GM19035 (cell line): Measurements from ENCODE around the gene TMEM38A.
"Not testable (repeated sequence)": the region's sequence is repeated elsewhere in the genome, so short reads cannot be mapped to it uniquely, and the experiment has no call there.

Source experiments
- ATAC-seq: cut with Tn5 transposase; IDR thresholded peaks from one replicate; pipeline ENCODE4 v1.9.1; 2021; ENCODE audit not compliant: unreplicated experiment

Gene TMEM38A

DNA sequence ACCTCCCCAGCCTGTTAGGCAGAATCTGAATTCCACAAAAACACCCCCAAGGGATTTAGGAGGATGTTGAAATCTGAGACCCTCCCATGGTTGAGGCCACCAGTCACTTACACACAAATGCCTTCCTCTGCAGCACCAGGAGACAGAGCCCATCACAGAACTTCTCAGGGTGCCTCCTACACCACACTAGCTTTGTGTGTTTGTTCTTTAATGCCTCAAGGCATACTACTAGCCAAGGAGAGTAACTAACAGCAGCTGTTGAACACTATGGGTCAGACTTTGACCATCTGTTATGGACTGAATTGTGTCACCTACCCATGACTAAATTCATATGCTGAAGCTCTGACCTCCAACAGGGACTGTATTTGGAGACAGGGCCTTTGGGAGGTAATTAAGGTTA is 23.4 kb upstream of the TMEM38A start:
- no peak for ATAC-seq

DNA sequence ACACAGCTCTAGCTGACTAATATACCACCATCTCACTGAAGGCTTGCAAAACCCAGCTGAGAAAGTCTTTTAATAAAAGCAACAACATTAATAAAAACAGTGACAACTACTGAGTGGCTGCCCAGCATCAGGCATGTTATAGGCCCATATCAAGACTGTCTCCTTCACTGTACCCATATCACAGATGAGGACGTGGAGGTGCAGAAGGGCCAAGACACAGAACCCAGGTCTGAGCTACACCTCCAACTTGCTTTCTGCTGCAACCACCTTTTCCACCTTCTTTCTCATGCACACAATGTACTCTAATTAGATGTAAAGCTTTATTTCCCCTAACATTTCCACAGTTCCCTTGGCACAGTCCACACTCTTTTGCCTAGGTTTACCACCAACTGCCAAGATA is 22.3 kb upstream of the TMEM38A start:
- no peak for ATAC-seq

DNA sequence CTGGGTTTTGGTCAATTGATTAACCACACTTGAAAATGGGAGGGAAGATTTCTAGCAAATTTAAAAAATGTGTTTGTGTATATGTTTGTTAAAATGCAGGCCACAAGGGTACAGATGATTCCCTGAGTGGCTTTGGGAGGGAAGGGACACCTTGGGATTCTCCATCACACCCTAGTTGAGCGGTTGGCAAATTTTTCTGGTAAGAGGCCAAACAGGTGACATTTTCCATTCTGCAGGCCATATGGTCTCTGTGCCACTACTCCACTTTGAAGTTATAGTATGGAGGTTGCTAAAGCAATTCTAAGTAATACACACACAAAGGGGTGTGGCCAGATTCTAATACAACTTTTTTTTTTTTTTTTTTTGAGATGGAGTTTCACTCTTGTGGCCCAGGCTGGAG is 20.0 kb upstream of the TMEM38A start:
- ATAC-seq, result no peak

DNA sequence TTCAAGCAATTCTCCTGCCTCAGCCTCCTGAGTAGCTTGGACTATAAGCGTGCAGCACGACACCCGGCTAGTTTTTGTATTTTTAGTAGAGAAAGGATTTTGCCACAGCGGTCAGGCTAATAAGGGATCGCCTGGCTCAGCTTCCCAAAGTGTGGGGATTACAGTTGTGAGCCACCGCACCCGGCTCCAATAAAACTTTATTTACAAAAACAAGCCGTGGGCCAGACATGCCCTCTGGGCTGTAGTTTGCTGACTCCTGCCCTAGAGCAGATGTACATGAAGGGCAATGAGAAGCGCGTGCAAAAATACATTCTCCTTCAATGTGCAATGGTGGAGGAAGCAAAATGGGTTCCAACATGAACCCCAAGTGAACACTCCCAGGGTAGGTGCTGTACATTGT is 19.2 kb upstream of the TMEM38A start:
- no peak for ATAC-seq

DNA sequence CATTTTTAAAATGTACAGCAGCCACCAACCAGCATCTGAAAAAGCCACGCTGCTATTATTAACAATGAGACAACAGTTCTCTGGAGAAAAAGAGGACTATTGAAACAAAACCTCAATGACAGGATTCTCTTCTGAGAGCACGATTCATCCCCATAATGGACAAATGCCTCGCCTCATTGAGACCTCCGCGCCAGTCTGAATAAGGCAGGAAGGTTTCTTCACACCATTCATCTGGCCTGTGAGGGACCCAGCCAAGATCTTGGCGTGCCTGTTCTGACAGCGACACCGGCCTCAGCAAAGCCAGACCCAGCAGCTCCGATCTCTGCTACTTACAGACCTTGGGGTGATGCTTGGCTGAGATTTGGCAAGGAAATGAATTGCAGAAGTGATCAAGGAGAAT is 15.8 kb upstream of the TMEM38A start:
- no peak for ATAC-seq

DNA sequence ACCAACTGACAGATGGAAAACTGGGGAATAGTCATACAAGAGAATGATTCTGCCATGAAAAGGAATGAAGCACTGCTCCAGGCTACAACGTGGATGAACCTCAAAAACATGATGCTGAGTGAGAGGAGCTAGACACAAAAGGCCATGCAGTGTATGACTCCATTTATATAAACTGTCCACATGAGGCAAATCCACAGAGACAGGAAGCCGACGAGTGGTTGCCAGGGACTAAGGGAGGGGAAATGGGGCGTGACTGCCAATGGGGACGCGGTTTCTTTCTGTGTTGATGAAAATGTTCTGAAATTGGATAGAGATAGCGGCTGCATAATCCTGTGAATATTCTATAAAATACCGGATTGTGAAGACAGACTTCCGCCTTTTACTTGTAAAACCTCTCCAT is 11.2 kb upstream of the TMEM38A start:
- ATAC-seq, result no peak

DNA sequence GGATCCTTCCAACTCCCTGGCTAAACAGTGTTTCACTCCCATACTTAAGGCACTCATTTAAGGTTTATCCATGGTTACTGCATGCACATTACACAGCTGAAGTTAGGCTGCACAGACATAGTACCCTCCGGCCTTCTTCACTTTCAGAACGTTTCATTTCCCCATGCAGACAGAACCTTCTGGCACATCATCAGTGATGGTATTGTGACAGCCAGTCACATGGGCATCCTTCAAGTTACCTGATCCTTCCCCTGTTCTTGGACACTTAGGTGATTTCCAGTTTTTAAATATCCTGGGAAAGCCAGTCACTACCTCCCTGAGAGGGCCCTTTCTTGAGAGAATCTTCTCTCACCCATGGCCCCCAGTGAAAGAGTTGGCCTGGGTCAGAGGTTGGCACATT is 10.1 kb upstream of the TMEM38A start:
- ATAC-seq, result no peak

DNA sequence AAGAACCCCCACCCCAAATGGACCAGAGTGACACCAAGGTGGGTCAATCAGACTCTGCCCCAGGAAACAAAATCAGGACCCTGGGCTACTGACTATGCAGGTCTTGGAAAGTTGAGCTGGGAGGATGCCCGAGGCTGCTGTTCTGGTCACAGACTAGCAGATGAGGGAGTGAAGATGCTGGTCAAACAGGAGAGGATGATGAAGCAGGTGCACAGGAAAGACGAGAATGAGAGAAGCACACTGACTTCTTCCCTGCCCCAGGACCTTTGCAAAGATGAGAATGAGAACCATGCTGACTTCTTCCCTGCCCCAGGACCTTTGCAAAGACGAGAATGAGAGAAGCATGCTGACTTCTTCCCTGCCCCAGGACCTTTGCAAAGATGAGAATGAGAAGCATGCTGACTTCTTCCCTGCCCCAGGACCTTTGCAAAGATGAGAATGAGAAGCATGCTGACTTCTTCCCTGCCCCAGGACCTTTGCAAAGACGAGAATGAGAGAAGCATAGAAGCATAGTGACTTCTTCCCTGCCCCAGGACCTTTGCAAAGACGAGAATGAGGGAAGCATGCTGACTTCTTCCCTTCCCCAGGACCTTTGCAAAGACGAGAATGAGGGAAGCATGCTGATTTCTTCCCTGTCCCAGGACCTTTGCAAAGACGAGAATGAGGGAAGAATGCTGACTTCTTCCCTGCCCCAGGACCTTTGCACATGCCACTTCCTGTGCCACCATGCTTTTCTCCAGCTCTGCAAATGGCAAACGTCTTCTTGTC is 9.3 kb upstream of the TMEM38A start:
- ATAC-seq, result not testable (repeated sequence)

DNA sequence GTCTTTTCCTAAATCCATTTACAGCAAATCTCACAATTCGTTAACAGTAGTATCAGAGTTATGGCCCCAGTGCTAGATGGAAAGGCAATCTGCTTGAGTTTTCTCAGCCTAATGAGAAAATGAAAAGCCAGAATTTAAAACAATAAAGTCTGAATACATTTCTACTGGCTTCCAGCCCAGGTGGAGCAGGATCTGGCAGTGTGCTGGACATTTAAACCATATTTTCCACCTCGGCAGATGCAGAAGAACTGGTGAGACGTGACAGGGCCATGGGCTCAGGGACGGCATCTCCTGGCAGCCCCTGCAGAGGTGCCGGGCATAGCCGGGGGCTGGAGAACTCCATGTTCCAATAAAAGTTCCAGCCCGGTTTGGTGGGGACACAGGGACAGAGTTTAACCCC is 8.1 kb upstream of the TMEM38A start:
- no peak for ATAC-seq

DNA sequence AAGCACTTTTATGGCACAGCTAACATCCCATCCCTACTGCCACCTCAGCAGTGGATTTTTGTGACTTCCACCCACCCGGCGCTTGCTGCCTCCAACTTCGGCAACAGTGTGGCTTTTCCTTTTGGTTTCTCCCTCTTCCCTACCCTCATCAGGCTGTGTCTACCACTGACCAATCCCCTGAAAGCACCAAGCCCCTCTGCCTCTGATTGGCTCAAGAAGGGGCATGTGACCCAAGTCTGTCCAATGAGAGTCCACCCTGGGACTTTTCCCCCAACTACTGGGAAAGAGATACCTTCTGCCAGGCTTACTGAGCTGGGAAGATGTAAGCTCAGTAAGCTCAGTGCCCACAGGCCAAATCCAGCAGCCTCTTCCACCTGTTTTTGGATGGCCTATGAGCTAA is 6.8 kb upstream of the TMEM38A start:
- ATAC-seq, result no peak

DNA sequence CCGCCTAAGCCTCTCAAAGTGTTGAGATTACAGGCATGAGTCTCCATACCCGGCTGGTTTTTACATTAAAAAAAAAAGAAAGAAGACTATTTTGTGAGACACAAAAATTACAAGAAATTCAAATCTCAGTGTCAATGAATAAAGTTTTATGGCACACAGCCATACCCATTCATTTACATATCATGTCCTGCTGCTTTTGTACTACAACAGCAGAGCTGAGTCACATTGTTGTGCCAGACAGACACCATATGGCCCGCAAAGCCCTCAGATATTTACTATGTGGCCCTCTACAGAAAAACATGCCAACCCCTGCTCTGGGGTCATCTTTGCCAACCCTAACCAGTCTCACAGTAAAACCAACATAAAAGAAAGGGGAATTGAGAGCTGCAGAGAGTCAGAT is 6.3 kb upstream of the TMEM38A start:
- no peak for ATAC-seq

DNA sequence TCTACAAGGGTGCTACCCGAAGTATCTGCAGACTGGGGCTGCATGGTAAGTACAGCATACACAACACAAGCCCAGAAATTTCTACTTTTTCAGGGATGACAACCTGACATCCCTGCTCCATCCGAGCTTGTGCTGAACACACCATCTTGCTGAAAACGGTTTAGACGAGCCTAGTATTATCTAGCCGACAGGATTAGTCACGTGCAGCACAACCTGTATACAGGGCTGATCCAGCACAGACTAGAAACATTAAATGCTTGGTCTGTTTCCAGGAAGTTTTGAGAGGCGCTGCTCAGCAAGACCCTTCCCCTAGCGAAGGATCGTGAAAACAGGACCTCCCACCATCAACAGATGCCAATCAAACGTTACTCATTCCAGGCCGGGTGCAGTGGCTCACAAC is 5.2 kb upstream of the TMEM38A start:
- ATAC-seq, result no peak

DNA sequence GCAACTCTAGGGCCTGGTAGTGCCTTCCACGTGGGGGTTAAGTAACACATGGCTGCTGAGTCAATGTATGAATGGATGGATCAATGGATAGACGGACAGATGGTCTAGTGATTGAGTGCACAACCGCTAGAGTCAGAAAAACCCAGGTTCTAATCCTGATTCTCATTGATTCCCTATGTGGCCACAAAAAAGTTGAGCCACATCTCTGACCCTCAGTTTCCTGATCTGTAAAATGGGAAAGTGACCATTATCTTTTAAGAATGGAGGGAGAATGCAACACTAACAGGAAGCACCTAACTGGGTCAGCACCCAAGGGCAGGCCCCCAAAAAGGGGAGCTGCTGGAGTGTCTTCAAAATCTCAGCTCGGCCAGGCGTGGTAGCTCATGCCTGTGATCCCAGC is 3.6 kb upstream of the TMEM38A start:
- no peak for ATAC-seq

DNA sequence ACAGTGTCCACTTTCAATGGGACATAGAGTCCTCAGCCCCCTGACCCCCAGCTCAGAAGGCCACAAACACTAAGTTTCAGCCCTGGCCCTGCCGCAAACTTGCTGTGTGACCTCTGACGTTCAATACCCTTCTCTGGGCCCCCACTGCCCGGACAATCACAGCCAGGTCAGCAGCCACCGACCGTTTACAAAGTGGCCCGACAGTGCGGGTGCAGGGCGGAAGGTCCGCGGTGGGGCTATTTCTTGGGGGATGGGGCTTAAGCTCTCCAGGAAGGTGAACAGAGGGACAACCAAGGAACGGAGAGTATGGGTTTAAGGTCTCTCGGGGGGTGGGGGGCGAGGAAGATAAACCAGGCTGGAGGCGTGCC is 1.5 kb upstream of the TMEM38A start:
- no peak for ATAC-seq

DNA sequence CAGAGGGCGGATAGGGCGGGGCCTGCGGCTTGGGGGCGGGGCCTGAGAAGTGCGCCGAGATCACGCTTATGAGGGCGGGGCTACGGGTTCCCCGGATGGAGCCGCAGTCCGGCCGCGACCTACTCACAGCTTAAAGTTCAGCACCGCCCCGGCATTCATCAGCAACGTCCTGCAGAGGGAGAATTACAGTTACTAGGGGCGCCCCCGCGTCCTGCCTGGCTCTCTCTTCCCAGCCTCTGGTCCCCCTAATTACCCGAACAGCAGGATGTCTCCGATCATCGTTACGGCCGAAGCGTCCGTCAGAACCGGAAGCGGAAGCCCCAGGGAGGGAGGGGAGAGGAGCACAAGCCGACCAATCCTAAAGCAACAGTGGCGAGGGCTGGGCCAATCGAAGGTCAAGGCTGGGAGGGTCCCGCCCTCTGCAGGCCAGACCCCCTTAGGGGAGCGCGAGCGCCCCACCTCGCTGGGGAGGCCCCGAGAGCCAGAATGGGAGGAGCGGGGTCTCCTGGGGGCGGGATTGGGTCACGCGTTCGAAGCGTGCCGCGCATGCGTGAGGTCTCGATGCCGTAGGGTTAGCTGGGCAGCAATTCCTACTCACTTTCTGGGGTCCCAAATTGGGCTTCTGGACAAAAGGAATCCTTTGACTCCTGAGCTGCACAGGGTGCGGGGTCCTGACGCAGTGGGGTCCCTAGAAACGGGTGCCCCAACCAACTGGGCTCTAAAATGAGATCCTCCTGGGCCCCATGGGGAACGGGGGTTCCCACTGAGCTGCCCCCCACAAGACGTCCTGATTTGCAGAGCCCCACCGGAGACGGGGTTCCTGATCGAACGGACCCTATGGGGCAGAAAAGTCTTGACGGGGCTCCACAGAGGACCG is 869 bp upstream of the TMEM38A start, which contains the start of gene SMIM7:
Gene SMIM7, minus strand, starts transcription at position 313 of the 877 bp plus-strand sequence. Its CDS starts 34 bp downstream, at position 279.
- peak; percentile 85 for ATAC-seq

DNA sequence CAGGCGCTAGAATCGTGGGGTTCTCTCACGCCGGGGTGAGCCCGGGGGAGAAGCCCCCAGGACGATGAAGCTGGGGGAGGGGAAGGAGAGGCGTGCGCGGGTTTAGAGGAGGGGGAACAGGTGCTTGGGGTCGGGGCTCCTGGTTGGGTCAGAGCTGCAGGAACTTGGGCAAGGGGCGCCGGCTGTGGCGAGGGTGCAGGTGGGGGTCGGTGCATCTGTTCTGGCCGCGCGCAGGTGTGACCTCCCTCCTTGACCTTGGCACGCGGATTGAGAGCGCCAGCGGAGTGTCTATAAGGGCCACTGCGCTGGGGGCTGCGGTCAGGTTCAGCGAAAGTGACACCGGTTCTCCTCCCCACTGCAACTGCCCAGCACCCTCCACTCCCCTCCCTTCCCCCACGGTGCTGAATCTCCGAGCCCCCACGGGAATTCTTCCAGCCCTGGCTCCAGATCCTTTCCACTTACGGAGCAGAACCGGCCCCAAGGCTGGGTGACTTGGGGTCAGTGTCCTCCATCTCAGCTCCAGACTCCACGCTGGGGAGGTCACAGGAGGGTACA is 618 bp downstream of the TMEM38A start:
- ATAC-seq, result no peak

DNA sequence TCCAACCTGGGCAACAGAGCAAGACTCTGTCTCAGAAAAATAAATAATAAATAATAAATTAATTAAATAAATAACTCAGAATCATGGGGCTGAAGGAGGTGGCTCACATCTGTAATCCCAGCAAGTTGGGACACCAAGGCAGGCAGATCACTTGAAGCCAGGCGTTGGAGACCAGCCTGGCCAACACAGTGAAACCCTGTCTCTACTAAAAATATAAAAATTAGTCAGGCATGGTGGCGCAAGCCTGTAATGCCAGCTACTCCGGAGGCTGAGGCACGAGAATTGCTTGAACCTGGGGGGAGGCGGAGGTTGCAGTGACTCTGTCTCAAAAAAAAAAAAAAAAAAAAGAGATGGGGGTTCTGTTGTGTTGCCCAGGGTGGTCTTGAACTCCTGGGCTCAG is 7.2 kb downstream of the TMEM38A start:
- ATAC-seq, result no peak

DNA sequence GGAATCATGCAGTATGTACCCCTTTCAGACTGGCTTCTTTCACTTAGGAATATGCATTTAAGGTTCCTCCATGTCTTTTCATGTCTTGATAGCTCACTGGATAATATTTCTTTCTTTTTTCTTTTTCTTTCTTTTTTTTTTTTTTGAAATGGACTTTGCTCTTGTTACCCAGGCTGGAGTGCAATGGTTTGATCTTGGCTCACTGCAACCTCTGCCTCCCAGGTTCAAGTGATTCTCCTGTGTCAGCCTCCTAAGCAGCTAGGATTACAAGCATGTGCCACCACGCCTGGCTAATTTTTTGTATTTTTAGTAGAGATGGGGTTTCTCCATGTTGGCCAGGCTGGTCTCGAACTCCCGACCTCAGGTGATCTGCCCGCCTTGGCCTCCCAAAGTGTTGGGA is 7.8 kb downstream of the TMEM38A start:
- ATAC-seq, result not testable (repeated sequence)

DNA sequence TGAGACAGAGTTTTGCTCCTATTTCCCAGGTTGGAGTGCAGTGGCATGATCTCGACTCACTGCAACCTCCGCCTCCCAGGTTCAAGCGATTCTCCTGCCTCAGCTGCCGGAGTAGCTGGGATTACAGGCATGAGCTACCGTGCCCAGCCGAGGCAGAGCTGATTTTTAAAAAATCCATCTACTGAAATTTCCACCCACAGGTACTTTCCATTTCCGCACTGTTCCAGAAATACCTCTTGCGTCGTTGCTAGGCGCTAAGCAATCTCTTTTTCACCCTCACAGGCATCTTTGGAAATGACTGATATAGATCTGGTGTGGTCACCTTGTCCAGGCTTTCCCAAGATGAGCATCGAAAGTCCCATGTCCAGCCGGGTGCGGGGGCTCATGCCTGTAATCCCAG is 9.4 kb downstream of the TMEM38A start:
- no peak for ATAC-seq

DNA sequence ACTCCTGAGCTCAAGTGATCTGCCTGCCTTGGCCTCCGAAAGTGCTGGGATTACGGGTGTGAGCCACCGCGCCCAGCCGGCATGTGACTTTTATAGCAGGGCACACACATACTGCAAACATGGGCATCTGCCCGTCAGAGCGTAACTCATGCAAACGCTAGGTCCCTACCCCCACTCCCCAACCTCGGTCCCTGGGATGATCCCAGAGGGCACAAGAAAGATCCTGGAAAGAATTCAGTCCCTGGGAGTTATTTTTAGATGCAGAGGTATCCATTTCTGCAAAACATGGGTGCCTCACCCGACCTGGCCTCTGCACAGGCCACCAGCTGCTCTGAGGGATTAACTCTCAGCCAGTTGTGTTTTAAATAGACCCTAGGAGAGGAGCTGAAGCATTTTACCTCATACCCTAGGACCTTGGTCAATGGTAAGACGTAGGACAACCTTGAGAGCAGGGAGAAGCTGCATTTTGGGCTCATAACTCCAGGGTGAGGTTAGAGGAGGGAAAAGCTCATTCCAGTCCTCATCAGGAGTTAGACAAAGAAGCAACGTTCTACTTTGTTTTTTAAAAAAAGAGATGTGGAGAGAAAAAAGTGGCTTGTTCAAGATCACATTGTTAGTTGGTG is 10.8 kb downstream of the TMEM38A start:
- ATAC-seq, result no peak

DNA sequence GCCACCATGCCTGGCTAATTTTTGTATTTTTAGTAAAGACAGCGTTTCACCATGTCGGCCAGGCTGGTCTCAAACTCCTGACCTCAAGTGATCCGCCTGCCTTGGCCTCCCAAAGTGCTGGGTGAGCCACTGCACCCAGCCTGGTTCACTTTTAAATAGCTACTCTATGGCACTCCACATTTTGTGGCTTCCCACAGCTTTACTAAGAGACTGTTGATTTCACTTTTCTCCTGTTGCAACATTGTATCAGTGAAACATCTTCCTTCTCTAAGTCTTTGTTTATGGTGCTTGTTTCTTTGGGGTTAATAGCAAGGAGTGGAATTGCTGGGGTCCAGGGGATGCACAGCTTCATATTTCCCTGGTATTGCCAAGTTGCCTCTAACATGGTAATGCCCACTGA is 12.3 kb downstream of the TMEM38A start:
- ATAC-seq, result no peak

DNA sequence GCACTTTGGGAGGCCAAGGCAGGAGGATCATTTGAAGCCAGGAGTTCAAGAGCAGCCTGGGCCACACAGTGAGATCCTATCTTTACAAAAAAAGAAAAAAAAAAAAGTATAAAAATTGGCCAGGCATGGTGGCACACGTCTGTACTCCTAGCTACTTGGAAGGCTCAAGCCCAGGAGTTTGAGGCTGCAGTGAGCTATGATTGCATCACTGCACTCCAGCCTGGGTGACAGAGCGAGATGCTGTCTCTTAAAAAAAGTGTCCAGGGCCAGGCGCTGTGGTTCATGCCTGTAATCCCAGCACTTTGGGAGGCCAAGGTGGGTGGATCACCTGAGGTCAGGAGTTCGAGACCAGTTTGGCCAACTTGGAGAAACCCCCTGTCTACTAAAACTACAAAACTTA is 12.9 kb downstream of the TMEM38A start:
- ATAC-seq, result not testable (repeated sequence)
